DMS79 (cell line): ENCODE data around the gene KCNMA1.

Source experiments
- DNase-seq: peaks from one replicate; lab custom pipeline; 2025; lab: John Stamatoyannopoulos, UW

KCNMA1 gene

GRCh38 chr10:77240706-77241349 lies 396.8 kb downstream of the KCNMA1 start:
- no peak for DNase-seq

DNA sequence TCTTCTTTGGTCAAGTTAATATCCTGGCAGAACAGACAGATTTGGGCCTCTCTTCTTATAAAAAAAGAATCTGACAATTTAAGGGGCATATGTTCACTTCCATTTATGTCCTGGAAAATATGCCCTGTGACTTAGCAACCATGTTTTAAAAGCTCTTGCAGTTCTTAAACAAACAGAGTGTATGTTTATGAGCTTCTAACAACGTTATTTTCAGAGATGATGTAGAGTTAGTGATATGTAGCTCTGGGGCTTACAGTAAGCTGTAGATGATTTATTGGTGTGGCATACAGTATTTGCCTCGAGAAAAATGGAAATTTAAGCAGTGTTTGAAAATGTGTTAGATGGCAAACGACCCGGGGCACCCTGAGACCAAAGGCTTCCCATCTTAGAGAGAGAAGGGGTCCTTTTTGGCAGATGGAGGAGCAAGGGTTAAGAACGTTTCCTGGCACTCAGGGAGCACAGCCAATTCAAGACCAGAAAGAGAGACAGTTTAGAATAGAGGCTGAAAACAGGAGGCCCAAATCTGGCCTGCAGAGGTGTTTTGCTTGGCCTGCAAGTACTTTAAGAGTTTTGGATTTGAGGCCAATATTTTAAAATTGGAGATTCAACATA lies 397.5 kb downstream of the KCNMA1 start:
- no peak for DNase-seq

DNA sequence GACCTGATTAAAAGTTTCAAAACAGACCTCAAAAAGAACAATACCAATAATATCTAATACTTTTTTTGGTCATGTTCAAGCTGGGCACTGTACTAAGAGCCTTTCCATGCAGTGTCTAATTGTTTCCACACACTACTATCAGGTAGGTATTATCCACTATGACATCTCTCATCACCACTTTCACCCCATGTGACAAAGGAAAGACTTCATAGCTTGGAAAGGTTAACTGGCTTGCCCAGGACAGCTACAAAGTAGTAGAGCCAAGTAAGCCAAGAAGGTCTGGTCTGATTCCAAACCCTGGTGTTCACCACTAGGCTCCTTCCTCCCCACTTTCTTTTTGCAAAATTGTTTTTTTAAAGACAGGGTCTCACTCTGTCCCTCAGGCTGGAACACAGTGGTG lies 400.5 kb downstream of the KCNMA1 start:
- DNase-seq, result no peak

DNA sequence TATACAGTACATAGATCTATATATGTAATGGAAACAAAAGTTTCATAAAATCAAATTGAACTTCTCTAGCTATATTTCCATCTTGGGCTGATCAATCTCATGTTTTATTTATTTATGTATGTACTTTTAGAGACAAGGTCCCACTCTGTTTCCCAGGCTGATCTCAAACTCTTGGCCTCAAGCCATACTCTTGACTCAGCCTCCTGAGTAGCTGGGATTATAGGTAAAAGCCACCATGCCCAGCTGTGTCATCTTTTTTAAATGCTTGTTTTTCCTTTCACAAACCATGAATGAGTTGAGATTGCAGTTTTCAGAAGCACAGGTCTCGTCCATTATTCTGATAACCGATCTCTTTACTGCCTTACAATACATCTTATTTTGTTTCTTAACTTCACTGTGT lies 400.9 kb downstream of the KCNMA1 start:
- no peak for DNase-seq

GRCh38 chr10:77236029-77236428 lies 401.6 kb downstream of the KCNMA1 start:
- DNase-seq, result no peak

DNA sequence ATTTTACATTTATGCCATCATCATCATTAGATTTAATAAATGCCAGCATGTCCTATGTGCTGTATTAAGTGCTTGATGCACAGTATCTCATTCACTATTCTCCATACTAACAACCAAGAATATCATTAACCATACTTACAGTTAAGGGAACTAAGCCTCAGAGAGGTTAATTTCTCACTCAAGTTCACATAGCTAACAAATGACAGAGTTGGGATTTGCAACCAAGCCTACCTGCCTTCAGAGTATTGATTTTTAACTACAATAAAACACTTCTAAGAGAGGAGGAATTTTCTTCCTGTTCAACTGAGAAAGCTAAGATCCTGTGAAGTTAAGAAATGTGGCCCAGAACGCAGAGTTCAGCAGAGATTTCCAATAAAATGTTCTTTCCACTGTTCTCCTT lies 403.0 kb downstream of the KCNMA1 start:
- no peak for DNase-seq

GRCh38 chr10:77233466-77233865 lies 404.1 kb downstream of the KCNMA1 start:
- DNase-seq, result no peak

DNA sequence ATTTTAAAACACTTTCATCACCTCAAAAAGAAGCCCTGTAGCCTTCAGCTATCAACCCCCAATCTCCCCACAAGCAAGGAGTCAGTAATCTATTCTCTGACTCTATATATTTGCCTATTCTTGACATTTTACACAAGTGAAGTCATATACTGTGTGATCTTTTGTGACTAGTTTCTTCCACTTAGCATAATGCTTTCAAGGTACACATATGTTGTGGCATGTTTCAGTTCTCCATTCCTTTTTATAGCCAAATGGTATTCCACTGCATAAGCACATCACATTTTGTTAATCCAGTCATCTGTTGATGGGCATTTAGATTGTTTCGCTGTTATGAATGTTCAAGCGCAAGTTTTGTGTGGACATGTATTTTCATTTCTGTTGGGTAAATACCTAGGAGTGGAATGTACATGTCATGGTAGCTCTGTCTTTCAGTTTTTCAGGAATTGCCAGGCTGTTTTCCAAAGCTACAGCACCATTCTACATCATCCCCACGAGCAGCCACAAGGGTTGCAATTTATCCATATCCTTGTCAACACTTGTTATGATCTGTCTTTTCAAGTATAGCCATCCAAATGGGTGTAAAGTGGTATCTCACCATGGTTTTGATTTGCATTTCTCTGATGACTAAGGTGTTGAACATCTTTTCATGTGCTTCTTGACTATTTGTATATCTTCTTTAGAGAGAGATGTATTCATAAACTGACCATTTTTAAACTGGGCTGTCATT lies 405.6 kb downstream of the KCNMA1 start:
- DNase-seq, result no peak

DNA sequence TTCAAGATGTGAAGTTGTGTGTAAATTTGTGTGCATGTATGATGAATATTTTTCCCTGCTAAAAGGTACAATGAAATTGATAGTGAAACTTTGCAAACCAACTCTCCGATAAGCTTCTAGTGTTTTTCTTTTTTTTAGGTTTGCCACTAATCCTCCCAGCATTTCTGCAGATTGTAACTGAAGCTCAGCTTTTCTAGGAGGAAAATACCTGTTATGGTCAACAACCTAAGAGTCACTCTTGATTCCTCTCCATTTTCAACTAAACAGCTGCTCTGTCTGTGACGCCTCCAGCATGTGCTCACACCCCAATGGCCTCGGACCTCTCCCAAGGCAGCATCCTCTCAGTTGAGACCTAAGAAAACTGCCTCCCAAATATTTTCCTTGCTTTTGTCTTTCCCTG lies 406.2 kb downstream of the KCNMA1 start:
- no peak for DNase-seq

DNA sequence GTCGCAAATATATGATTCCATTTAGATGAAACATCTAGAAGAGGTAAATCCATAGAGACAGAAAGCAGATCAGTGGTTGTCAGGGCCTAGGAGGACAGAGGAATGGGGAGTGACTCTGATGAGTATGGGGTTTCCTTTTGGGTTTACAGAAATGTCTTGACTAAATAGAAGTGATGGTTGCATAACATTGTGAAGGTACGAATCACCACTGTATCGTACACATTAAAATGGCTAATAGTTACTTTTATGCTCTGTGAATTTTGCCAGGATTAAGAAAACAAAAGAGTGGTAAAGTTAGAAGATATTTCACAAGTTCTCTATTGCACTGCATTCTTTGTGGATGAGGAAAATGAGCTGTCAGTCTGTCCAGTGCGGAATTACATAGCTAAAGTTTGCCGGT lies 407.4 kb downstream of the KCNMA1 start:
- DNase-seq, result no peak

DNA sequence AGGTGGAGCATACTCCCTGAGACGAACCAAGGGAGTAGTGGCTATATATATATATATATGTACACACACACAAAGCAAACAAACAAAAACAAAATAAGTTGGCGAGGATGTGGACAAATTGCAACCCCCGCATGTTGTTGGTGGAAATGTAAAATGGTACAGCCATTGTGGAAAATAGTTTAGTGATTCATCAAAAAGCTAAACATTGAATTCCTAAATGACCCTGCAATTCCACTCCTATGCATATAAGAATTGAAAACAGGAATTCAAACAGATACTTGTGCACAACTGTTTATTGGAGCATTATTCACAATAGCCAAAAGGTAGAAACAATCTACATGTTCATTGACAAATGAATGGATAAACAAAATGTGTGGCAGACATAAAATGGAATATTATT lies 407.9 kb downstream of the KCNMA1 start:
- DNase-seq, result no peak

DNA sequence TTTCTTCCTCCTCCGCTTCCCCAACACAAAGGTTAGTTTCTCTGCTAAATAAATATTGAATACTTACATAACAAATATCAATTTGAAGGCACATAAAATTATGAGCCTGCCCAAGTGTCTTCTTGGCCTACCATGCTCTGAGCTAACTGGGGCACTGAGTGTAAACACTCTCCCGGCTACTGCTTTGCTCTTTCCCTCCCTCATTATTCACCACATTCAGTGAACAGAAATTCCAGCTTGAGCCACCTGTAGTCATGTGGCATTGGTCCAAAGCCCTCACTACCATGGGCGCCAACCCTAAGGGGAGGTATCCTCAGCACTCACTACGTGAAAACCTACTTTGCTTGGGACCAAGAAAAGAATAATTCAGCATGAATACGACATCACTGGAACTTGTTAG lies 409.0 kb downstream of the KCNMA1 start:
- DNase-seq, result no peak

- DNase-seq, result no peak
Observed at GRCh38 chr10:77226853-77227565, 410.6 kb downstream of the KCNMA1 start.

GRCh38 chr10:77226452-77226851 lies 411.2 kb downstream of the KCNMA1 start:
- no peak for DNase-seq

- no peak for DNase-seq
Observed at GRCh38 chr10:77226020-77226419, 411.6 kb downstream of the KCNMA1 start.

- no peak for DNase-seq
Observed at GRCh38 chr10:77223526-77224460, 413.8 kb downstream of the KCNMA1 start.

DNA sequence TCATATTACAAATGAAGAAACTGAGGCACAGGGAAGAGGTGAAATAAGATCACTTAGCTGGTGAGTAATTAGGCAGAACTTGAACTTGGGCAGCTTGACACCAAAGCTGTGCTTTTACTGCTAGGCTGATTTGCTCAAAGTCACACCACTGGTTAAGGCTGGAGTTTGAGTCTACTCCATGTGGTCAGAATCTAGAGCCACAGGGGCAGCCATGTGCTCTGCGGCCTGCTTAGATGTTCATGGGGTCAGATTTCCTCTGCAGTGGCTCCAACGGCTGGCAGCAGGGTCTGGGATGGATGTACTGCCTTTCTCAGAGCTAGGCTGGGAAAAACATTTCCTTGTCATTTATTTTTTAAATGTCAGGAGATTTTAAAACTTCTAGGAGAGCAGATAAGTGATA lies 417.5 kb downstream of the KCNMA1 start:
- DNase-seq, result no peak

GRCh38 chr10:77219046-77219445 lies 418.6 kb downstream of the KCNMA1 start:
- no peak for DNase-seq

DNA sequence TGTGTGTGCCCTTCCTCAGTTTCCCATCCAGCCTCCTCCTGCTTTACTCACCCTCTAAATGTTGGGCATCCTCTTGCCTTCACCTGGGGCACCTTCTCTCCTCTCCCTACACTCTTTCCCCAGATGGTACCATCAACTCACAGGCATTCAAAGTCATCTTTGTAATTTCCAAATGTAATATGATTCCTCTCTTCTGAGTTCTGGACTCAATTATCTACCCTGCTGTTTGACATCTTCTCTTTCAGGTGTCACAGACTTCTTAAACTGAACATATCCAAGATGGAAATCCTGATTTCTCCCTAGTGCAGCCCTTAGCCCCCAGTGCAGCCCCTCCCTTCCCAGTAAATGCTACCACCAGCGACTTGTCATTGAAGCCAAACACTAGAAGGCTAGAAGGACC lies 422.8 kb downstream of the KCNMA1 start:
- no peak for DNase-seq

DNA sequence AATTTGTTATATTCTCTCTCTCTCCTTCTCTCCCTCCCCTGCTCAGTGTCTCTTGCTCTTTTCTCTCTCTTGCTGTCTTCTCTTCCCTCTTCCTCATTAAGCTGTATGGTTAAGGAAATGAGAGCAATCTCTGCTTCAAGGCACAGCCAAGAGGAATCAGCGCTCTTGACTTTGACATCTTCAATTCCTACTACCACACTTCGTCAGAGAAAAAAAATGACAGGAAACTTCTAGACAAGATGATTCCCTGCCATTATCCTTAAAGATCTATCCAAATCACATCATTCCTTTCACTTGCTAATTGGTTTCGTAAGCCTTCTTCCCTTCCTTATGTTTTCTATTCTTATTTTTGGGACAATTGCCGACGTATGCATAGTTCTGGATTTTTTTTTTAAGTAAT lies 425.0 kb downstream of the KCNMA1 start:
- DNase-seq, result no peak

DNA sequence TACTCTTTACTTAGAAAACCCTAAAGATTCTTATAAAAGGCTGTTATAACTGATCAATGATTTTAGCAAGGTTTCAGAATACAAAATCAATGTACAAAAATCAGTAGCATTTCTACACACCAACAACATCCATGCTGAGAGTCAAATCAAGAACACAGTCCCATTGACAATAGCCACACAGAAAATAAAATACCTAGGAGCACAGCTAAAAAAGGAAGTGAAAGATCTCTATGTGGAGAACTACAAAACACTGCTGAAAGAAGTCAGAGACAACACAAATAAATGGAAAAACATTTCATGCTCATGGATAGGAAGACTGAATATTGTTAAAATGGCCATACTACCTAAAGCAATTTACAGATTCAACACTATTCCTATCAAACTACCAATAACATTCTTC lies 427.0 kb downstream of the KCNMA1 start:
- no peak for DNase-seq
